Left lung (tissue), 14 donors: Measurements from ENCODE around the gene CTAGE1. TPM values are rescaled to one million over a fixed set of nuclear protein-coding genes. Genes with fewer than 3 reads are reported as not detected.
A peak's percentile ranks its signal among the peaks of the same experiment; 100 is the strongest.

Experiments
- ATAC-seq: fragments of 200-7000 bp; cut with Tn5 transposase; one replicate; pipeline ENCODE4 v1.9.1; 2020; ENCODE audit warnings: moderate library complexity
- DNase-seq, 4 donors: peaks; one replicate each; pipeline ENCODE4 v3.0.0-alpha.2; 2013 to 2020
- H3K27ac ChIP-seq, 2 donors: fragments of 200-600 bp; sonication (generic) in 1 of 2; one replicate each; pipeline versions ENCODE4 v1.5.0 to v1.8.0; 2020 to 2021
- H3K27me3 ChIP-seq, 2 donors: fragments of 200-600 bp; sonication (generic) in 1 of 2; one replicate each; pipeline versions ENCODE4 v1.5.0 to v1.8.0; 2020 to 2021
- H3K36me3 ChIP-seq, 2 donors: fragments of 200-600 bp; sonication (generic) in 1 of 2; one replicate each; pipeline versions ENCODE4 v1.5.0 to v1.8.0; 2020 to 2021
- H3K4me1 ChIP-seq, 2 donors: fragments of 200-600 bp; one replicate each; pipeline ENCODE4 v1.8.0; 2021
- H3K4me3 ChIP-seq, 2 donors: fragments of 200-600 bp; sonication (generic) in 1 of 2; one replicate each; pipeline versions ENCODE4 v1.5.0 to v1.8.0; 2020 to 2021; ENCODE audit warnings: mild to moderate bottlenecking in 1 of 2
- H3K9me3 ChIP-seq, 2 donors: fragments of 200-600 bp; sonication (generic) in 1 of 2; one replicate each; pipeline versions ENCODE4 v1.5.0 to v1.8.0; 2020 to 2021
- CTCF ChIP-seq, 2 donors: fragments of 200-600 bp; sonication (generic) in 1 of 2; IDR thresholded peaks; one replicate each; pipeline versions ENCODE4 v1.5.0 to v1.8.0; 2021; ENCODE audit warnings: antibody characterized with exemption in 2 of 2
- intact Hi-C, 2 donors: fragments of 100-400 bp; cut with DNase I; formaldehyde crosslinking; loops; one replicate each; pipeline versions ENCODE4 v1.11.2 to v1.14.2; 2022
- long read RNA-seq, 12 donors: library from polyadenylated mRNA in 2 of 12; unstranded in 2 of 12; transcript quantifications; one replicate each; pipeline ENCODE4 v2.0.0 and lab custom pipeline, GENCODE V29; 2019 to 2026
- polyA plus RNA-seq, 6 donors: library from polyadenylated mRNA; unstranded; fragments of 120-200 nt; gene quantifications; one replicate each; pipeline ENCODE4 v1.2.1, GENCODE V29; 2013; ENCODE audit not compliant: insufficient read length in 6 of 6
- total RNA-seq, 2 donors: library from RNA; stranded (reverse); fragmentation: NEBNext Ultra II Directional; extraction: Animal tissue kit (Norgen Biotek cat#: 25700); gene quantifications; one replicate each; pipeline ENCODE4 v1.2.1, GENCODE V29; 2021
- donor health status: DM: no; HTN: yes; CAD: no.
- donor health status: DM: no; HTN: no; CAD: no.

CTAGE1 gene
- not detected for total RNA-seq
- under 1 TPM in 2 of 6 donors, not detected in 4; 0.04 to 0.11 TPM for polyA plus RNA-seq
- long read RNA-seq, donor 1, result 0 reads
- long read RNA-seq, donor 2, result 0 reads
- long read RNA-seq, donor 3, full-length matches to known transcripts, result 1 of 1 reads
- long read RNA-seq, donor 3, partial matches to known transcripts, result 0 of 1 reads
- long read RNA-seq, donor 3, other reads (novel, unspliced or antisense), result 0 of 1 reads
- long read RNA-seq, donor 4, result 0 reads
- long read RNA-seq, donor 5, result 0 reads
- long read RNA-seq, donor 6, result 0 reads
- long read RNA-seq, donor 7, result 0 reads
- long read RNA-seq, donor 8, result 0 reads
- long read RNA-seq, donor 9, result 0 reads
- long read RNA-seq, donor 10, result 0 reads
- long read RNA-seq, donor 11, result 0 reads
- long read RNA-seq, donor 12, result 0 reads

GRCh38 chr18:22417496-22418188 is at the start of gene CTAGE1:
CTAGE1 (minus strand) TSS chr18:22417915; CDS start chr18:22417811, 104 bp downstream.
- Histone ChIP-seq H3K4me3 (no peak within 1 kb of the TSS), H3K27me3 (no peaks in the 10 kb centered on the region), H3K4me1 (no peaks in the 10 kb centered on the region), H3K36me3 (no peaks in the 10 kb centered on the region), H3K9me3 (peaks cover 0 to 4% of the 10 kb centered on the region in 2 donors), H3K27ac (no peak within 1 kb of the TSS)
- TF ChIP-seq CTCF (IDR thresholded peaks at IDR 0.05), result no peak
- DNase-seq (no peak), ATAC-seq (no peak)
- intact Hi-C loops, result no loop called here

DNA sequence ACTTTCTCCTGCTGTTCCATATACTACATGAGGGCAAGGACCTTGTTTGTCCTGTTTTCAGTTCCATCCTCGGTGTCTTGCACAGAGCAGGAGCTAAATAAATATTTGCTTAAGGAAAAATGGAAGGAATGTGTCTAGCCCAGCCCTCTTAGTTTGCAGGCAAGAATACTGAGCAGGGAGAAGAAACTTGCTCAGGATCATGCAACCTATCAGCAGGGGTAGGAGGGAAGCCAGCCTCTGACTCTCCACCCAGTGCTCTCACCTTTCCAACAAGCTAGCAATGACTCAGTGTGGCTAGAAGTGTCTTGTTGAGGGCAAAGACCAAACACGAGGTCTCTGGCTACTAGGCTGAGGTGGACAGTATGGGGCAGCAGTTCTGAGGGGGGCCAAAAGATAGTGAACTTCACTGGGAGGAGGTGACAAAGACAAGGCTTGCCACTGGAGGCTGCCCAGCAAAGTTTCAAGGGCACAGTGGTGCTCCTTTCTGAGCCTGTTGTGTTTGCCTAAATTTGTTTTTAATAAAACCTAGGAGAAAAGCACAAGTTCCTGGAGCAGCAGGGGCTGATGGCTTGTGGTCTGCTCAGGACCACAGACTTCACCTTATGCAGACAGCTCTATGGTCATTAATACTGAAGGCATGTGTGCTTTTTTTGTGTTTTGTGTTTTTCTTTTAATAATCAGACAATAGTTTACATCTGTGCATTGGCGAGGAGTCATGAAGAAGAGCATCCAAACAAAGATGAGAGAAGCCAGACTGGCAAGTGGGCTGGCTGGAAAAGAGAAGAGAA is 49.1 kb upstream of the CTAGE1 start:
- intact Hi-C loops, result no loop called here
- Histone ChIP-seq H3K27me3 (no peaks in the 10 kb centered on the region), H3K4me1 (peaks cover 37% of the 10 kb centered on the region in 2 donors), H3K27ac (peak overlapping the region; percentile 45 to 78), H3K4me3 (no peak overlapping the region), H3K9me3 (no peaks in the 10 kb centered on the region), H3K36me3 (no peaks in the 10 kb centered on the region)
- ATAC-seq (peak; percentile 79), DNase-seq (peak in 2 of 4 donors; percentile 36 to 53)
- no peak for TF ChIP-seq CTCF (IDR thresholded peaks at IDR 0.05)

DNA sequence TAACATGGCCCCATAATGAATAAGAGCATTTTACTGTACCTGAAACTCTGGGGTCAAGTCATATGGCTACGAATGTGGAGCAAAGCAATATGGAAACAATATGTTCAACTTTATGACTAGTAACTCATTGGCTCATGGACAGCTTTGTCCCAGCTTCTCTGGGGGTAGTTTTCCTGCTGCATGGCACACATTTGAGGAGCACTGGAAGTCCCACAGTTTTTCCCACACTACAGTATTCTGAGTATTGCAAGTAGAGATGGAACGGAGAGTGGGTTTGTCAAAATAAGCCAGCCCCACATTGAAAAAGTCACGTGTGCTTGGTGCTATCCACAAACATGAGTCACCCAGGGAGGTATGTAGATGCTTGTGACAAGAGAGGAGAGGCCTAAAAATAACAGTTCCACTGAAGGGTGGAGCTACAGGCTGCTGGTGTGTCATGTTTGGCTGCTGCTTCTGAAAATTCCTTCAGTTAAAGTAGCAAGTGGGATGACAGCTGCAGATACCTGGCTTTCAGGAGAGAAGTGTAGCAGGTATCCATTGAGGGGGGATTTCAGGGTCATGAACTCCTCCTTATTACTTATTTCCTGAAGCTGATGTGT is 48.2 kb upstream of the CTAGE1 start:
- H3K9me3 ChIP-seq, result no peaks in the 10 kb centered on the region
- H3K36me3 ChIP-seq, result no peaks in the 10 kb centered on the region
- intact Hi-C loops, result no loop called here
- H3K27me3 ChIP-seq, result no peaks in the 10 kb centered on the region
- peak overlapping the region; percentile 45 to 78 for H3K27ac ChIP-seq
- ATAC-seq, result peak; percentile 84
- peaks cover 28 to 29% of the 10 kb centered on the region in 2 donors for H3K4me1 ChIP-seq
- DNase-seq, result peak in 2 of 4 donors; percentile 43 to 47
- TF ChIP-seq CTCF (IDR thresholded peaks at IDR 0.05), result no peak
- H3K4me3 ChIP-seq, result no peak overlapping the region

GRCh38 chr18:22463076-22463475 is 45.4 kb upstream of the CTAGE1 start:
- H3K4me1 ChIP-seq, result peaks cover 10 to 16% of the 10 kb centered on the region in 2 donors
- TF ChIP-seq CTCF (IDR thresholded peaks at IDR 0.05), result no peak
- DNase-seq, result no peak
- H3K9me3 ChIP-seq, result no peaks in the 10 kb centered on the region
- H3K27me3 ChIP-seq, result no peaks in the 10 kb centered on the region
- no peak overlapping the region for H3K27ac ChIP-seq
- no peak for ATAC-seq
- intact Hi-C loops, result no loop called here
- H3K36me3 ChIP-seq, result no peaks in the 10 kb centered on the region
- no peak overlapping the region for H3K4me3 ChIP-seq
